Measurements from ENCODE around the gene CTNNA3.

- TF ChIP-seq POLR2A (IDR thresholded peaks at IDR 0.05): no peak
- TF ChIP-seq, protein P1, sequence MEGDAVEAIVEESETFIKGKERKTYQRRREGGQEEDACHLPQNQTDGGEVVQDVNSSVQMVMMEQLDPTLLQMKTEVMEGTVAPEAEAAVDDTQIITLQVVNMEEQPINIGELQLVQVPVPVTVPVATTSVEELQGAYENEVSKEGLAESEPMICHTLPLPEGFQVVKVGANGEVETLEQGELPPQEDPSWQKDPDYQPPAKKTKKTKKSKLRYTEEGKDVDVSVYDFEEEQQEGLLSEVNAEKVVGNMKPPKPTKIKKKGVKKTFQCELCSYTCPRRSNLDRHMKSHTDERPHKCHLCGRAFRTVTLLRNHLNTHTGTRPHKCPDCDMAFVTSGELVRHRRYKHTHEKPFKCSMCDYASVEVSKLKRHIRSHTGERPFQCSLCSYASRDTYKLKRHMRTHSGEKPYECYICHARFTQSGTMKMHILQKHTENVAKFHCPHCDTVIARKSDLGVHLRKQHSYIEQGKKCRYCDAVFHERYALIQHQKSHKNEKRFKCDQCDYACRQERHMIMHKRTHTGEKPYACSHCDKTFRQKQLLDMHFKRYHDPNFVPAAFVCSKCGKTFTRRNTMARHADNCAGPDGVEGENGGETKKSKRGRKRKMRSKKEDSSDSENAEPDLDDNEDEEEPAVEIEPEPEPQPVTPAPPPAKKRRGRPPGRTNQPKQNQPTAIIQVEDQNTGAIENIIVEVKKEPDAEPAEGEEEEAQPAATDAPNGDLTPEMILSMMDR (IDR thresholded peaks at IDR 0.05): no peak
Measured at GRCh38 chr10:66209025-66209424, 1487.0 kb downstream of the CTNNA3 start.

Data from lower leg skin (tissue), 3 donors.